GM20431 (cell line): Measurements from ENCODE around the gene OTOGL.
"Not testable (repeated sequence)": the region's sequence is repeated elsewhere in the genome, so short reads cannot be mapped to it uniquely, and the experiment has no call there.

ENCODE experiments used
- in situ Hi-C: fragments of 300-500 bp; cut with MseI, MboI; formaldehyde crosslinking; loops from one replicate; pipeline ENCODE4 v1.15.0; 2020; ENCODE audit warnings: low sequenced_read_pairs; ENCODE audit not compliant: unreplicated experiment

Gene OTOGL

DNA sequence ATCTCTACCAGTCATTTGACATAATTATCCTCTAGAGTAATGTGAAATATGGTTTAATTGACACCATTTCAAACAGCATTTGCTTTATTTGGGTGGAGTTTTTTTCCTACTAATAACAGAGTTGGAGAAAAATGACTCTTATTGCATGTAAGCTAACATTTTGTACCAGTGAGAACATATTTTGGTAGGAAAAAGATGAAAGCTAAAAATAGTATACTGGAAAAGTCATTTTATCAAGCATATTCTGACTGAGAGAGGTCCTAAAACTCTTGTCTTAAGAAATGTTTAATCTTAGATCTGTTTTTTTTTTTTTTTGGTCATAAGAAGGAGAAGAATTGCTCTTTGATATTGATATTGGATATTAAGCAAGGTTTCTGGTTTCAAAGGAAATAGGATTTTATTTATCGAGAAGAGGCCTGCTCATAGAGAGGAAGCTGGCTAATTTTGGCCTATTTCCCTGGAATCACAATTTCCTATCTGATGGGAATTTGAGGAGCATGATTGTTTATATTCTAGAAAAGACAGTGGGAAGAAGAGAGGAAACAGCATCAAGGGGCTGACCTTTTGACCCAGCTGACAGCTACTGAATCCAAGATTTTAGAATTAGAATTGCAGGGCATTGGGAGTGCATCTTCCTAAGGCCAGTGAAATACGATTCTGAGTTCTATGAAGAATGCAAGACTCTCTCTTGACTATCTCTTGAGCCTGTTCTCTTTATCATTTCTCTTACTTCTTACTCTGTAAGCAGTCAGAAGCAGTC lies 19.4 kb downstream of the OTOGL start:
- in situ Hi-C loops = no loop called here

DNA sequence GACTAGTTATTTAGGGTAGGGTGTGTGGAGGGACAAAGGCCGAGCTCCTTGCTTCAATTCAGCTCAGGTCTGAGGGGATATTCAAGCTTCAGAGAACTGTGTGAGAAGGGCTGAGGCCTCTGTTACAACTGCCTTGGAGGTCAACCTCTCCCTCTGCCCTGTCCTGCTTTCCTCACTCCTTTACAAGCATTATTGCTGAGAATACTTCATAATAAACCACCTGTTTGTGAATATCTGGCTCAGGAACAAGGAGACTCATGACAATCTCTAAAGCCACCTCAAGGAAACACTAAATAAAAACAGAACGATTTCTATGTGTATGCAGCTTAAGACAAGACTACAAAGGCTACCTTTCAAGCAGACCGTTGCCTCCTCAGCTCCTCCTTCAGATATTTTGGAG lies 21.7 kb downstream of the OTOGL start:
- in situ Hi-C loops = no loop called here

DNA sequence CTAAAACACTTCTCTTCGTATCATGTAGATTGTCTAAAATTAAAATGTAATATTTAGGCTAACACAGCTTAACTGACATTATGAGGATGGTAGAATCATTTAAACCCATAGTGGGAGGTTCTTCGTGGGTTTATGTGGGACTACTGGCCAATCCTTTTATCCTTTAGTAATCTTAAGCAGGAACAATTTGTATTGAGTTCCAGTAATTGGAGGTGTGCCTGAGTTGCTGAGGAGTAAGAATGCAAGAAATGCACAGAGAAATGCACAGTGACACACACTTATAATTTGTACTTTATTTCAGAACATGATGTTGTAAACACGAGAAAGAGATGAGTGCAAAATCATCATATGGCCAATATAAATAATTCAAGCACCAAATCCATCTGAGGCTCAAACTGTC lies 22.3 kb downstream of the OTOGL start:
- in situ Hi-C loops = no loop called here

DNA sequence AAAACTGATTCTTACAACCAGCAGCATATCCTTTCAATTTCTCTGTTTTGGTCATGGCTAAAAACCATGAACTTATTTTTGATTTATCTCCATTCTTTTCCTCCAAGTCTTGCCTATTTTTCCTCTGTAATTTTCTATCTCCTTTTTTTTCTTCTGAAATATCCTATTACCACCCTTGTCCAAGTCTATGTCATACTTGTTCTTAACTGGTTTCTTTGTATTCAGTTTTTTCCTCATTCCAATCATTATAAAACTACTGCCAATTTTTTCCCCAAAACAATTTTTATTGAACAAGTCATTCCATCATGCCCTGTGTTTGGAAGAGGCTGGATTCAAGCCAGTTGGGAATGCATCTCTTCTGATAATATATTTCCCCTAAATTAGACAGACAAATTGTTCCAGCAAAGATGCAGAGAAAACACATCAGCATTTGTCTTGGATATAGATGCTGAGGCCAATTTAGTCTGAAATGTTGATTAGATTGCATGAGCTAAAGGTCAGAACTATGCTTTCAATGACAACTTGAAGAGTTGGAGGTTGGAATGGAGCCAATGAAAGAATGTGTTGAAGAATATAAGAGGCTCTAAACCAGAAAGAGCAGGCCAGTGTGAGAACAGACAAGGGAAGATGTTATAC lies 30.7 kb downstream of the OTOGL start:
- in situ Hi-C loops = no loop called here

DNA sequence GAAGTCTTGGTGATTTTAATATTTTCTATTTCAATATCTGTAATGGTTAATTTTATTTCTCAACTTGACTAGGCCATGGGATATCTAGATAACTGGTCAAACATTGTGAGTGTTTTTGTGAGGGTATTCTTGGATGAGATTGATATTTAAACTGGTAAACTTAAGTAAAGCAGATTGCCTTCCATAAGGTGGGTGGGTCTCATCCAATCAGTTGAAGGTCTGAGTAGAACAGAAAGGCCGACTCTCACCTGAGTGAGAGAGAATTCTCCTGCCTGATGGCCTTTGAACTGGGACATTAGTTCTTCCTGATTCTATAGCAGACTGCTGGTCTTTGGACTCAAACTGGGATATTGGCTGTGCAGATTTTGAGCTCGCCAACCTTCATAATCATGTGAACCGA lies 36.3 kb downstream of the OTOGL start:
- in situ Hi-C loops = no loop called here

DNA sequence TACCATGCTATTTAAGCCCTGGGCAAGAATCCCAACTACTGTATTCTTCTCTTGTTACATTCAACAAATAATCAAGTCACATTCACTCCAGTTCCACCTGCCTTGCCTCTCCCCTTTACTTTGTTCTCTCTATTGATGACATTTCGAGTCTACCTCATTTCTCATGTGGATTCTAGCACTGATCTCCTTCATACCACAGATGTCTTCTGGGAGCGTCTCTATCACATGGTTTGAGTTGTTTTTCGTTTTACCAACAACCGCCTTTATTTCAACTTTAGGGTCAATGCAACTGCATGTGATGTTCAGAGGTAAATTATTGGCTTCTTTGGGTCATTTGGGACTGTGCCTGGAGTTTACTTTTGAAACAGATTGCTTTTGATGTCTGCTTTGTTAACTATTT lies 40.7 kb downstream of the OTOGL start:
- in situ Hi-C loops = no loop called here

DNA sequence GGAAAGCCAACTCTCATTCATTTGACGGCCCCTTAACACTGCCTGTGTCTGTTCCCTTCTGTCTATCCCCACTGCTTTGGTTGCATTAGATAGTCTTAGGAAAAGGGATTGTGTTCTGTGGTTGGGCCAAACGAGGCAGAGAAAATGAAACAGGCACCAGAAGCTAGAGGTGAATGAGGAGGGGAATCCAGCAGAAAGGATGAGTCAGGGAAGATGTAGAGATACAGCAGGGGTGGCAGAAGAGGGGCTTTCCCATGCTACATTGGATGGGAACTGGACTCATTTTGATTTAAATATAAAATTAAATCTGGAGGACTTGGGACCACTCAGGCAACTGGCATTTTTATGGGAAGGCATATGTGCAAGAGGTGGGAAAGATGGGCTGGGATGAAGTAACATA lies 43.3 kb downstream of the OTOGL start:
- in situ Hi-C loops = no loop called here

DNA sequence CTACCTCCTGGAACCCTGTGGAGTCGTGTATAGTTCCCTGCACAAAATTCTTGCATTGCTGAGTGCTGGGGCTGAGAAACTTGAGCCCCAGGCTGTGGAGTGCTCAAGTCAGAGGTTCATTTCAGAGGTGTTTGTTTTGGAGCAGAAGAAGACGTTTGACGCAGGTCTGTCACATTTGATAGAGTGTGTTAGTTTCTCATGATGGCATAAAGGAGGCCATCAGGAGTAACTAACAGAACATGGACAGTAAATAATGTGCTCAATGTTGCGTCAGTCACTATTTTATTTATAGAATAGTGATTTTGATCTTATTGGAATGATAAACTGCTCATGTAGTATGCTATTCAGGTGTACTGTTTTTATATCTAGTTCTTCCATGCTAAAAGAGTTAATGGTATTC lies 44.2 kb downstream of the OTOGL start:
- in situ Hi-C loops = no loop called here

DNA sequence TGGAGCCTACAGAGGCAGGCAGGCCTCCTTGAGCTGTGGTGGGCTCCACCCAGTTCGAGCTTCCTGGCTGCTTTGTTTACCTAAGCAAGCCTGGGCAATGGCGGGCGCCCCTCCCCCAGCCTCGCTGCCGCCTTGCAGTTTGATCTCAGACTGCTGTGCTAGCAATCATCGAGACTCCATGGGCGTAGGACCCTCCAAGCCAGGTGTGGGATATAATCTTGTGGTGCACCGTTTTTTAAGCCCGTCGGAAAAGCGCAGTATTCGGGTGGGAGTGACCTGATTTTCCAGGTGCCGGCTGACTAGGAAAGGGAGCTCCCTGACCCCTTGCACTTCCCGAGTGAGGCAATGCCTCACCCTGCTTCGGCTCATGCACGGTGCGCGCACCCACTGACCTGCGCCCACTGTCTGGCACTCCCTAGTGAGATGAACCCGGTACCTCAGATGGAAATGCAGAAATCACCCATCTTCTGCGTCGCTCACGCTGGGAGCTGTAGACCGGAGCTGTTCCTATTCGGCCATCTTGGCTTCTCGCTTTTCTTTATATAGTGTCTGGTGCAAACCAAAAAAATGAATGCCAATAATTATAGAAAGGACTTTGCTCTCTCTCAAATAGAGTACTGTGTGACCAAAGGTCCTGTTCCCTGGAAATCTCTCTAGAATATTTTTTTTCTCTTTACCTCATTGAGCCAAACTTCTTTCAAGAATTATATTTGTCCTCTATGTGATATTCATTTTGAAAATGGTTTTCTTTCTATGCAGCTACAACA lies 50.4 kb downstream of the OTOGL start:
- in situ Hi-C loops = not testable (repeated sequence)

DNA sequence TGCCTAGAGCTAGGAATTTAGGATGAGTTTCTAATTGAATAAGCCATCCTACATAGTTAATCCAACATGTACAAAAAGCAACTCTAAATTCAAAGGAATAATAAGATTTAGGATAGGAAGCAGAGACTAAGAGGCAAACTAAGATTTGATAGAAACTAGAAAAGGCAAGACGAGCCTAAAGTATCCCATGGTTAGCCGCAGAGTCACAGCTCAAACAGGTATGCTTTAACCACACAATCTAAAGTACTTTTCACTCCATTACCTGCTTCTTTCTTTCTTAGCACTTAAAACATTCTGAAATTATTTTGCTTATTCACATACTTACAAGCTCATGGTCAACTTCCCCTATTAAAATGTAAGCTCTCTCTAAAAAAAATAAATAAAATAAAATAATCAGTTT lies 51.8 kb downstream of the OTOGL start:
- in situ Hi-C loops = no loop called here

DNA sequence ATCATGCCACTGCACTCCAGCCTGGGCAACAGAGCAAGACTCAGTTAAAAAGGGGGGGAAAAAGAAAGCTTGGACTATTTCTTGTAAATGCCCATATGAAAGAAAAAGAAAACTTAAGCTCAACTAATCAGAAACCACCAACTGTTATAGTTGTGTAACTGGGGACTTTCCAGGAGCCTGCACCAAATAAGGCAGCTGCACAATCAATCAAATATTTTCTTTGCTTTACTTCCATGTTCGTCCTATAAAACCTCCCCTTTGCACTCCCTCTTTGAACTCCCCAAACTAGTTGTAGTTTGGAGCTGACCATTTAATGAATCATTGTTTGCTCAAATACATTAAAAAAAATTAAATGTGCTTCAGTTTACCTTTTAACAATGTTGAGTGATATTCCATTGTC lies 54.9 kb downstream of the OTOGL start:
- in situ Hi-C loops = no loop called here

DNA sequence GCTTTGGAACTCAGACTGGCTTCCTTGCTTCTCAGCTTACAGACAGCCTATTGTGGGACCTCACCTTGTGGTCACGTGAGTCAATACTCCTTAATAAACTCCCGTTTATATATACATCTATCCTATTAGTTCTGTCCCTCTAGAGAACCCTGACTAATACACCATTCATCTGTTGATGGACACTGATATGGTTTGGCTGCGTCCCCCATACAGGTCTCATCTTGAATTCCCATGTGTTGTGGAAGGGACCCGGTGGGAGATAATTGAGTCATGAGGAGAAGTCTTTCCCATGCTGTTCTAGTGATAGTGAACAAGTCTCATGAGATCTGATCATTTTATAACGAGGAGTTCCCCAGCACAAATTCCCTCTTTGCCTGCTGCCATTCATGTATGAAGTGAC lies 57.0 kb downstream of the OTOGL start:
- in situ Hi-C loops = no loop called here

DNA sequence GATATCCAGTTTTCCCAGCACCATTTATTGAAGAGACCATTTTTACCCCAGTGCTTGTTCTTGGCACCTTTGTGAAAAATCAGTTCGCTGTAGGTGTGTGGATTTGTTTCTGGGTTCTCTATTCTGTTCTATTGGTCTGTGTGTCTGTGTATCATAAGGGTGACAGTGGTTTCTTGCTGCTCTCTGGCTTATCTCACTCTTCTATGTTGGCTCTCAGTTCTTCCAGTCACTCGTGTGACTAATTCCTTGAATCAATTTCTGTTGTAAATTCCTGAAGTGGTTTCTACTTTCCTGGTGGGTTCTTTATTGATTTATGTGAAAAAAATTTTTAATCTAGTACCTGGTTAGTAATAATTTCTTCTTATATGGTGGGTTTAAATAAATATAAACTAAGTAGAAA lies 58.3 kb downstream of the OTOGL start:
- in situ Hi-C loops = no loop called here

DNA sequence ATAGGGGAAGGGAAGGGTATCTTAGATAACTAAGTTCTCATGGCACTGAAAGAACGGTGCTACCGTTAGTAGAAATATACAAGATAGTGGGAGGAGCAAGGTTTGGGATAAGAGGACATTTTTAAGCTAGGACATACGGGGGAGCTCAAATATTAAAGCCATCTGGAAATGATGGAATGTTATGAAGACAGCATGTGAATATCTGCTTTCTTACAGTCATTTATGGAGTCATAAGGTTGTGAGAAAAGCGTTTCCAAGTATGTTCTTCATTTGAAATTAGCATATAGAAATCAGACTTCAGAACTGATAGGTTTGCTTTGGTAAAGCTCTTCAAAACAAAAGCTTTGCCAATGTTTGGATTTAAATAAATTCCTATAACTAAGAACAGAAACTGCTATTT lies 62.3 kb downstream of the OTOGL start:
- in situ Hi-C loops = no loop called here

DNA sequence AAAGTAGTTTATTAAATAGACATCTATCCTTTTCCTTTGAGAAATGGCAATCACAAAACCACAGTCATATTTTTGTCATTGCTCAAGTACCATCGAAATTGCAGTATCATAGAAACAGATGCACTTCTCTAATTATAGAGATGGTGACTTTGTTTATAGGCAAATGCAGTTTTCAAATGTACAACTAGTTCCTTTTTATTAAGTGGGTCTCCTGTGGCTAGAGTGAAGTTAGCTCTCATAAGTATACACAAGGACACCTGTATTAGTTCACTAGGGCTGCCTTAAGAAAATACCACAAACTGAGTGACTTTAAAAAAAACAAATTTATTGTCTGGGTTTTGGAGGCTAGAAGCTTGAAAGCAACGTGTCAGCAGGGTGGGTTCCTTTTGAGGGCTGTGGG lies 62.8 kb downstream of the OTOGL start:
- in situ Hi-C loops = no loop called here

DNA sequence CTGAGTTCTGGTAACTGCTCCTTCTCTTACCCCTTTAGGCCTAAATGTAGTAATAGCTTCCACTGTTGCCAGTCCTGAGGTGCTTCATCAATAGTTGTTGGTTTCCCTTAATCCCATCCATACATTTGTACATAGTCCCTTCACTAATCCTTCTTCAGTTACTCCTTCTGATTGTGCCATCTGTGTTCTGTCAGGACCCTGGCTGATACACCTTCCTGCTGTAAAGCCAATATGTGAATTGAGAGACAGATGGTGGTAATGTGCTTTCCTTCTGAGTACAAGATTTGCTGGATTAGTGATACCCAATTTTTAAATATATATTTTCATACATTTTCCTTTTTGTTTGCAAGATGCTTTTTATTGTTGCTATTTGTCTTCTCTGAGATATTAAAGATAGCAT lies 66.4 kb downstream of the OTOGL start:
- in situ Hi-C loops = no loop called here

DNA sequence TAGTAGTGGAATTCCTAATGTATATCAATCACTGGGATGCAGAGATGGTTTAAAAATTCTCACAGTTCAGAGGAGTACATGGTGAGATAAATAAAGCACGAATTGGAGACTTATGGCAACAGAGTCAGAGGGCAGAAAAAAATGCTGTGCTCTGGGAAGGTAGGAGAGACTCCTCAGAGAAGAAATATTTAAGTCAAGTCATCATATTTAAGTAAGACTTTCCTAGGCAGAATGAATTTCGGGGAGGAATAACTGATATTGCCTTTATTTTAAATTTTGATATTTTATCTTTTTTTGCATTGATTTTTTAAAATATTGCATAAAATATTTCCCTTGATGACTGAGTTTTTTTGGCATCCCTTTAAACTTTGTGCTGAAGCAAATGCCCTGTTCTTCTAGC lies 67.4 kb downstream of the OTOGL start:
- in situ Hi-C loops = no loop called here

DNA sequence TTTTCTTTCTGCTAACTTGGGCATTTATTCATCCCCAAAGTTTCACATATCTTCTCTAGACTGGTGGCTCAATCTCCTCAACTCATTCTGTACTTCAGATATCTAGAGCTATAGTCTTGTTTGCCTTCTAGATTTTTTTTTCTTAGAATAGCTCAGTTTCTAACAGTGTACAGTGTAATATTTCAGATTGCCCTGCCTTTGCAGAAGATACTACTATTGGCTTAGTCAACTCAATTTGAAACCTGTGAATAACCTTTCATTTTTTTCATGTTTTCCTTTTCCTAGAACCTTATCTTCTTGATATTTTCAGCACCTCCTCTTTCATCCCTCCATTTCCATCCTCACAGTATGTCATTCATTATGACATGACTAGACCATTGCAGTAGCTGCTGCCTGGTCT lies 69.6 kb downstream of the OTOGL start:
- in situ Hi-C loops = no loop called here

DNA sequence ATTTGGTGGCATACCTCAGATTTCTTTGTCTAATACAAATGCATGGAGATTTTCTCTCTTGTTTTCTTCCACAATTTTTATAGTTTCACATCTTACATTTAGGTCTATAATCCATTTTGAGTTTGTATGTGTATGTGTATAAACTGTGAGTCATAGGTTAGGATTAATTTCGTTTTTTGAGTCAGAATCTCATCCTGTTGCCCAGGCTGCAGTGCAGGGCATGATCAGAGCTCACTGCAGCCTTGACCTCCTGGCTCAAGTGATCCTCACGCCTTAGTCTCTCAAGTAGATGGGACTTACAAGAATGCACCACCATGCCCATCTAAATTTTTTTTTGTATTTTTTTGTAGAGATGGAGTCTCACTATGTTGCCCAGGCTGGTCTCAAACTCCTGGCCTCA lies 71.6 kb downstream of the OTOGL start:
- in situ Hi-C loops = no loop called here

DNA sequence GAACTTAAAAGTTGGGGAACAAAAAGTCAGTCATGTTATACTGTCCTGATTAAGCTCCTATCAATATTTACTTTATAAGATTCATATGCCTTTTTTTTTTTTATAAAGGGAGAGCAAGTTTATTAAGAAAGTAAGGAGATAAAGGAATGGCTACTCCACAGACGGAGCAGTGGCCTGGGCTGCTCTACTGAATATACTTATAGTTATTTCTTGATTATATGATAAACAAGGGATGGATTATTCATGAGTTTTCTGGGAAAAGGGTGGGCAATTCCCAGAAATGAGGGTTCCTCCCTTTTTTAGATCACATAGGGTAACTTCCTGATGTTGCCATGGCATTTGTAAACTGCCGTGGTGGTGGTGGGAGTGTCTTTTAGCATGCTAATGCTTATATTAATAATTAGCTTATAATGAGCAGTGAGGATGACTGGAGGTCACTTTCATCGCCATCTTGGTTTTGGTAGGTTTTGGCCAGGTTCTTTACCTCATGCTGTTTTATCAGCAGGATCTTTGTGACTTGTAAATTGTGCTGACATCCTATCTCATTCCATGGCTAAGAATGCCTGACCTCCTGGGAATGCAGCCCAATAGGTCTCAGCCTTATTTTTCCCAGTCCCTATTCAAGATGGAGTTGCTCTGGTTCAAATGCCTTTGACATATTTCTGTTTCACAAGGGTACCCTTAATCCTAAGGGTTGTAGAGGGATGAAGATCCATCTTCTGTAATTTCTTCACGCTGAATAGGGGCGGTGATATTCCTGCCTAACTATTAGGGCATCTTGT lies 73.9 kb downstream of the OTOGL start:
- in situ Hi-C loops = no loop called here
